NCI-H187 (cell line): ENCODE measurements around the gene SDHAF3.

Source experiments
- DNase-seq, 2 experiments: peaks; one replicate each; lab custom pipeline; 2025; lab: John Stamatoyannopoulos, UW

Gene SDHAF3

DNA sequence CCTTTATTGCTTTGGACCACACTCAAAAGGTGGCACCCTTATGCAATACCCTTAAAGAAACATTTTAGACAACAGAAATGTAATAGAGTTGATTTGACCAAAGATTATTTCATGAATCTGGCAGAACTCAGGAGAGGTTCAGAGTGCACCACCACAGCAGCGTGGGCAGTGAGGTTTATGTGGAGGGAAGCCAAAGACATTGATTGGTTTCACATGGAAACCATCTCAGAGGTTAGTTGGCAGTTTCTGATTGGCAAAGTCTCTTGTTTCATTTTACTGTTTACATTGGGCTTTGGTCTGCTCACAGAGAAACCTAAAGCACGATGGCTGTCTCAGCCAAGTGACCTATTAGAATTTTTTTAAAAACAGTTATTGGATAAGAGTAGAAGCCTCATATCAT is 101.3 kb downstream of the SDHAF3 start:
- DNase-seq: no peak

DNA sequence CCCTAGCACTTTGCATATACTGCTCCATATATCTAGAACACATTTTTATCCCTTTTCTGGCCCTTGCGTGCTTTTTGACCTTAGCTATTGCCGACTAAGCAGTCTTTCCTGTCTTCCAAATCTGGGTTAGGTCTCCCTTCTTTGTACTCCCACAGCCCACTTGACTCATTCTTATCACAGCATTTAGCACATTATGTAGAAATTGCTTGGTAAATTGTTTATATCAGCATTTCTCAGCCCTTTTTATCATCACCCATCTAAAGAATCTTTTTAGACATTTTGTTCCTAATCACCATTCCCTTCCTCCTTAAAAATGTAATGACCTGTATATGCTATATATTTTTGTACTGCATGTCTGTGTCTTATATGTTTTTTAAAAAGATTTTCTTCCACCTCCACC is 101.7 kb downstream of the SDHAF3 start:
- DNase-seq: no peak

DNA sequence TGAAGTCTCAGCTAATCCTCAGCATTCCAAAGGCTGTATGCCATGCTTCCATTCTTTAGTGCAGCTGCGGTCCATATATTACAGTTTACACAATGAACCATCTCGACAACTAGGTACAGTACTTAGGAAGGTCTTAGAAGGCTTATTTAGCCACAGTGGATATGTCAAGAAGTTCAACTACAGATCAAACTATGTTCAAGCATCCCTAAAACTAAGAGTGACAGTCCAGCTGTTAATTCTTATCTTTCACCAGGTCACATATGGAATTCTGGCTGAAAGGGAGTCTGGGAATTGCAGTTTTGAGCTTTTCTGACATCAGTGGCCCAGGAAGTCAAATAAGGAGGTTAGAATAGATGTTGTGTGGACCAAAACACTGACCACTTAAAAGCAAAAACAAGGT is 106.8 kb downstream of the SDHAF3 start:
- no peak for DNase-seq

DNA sequence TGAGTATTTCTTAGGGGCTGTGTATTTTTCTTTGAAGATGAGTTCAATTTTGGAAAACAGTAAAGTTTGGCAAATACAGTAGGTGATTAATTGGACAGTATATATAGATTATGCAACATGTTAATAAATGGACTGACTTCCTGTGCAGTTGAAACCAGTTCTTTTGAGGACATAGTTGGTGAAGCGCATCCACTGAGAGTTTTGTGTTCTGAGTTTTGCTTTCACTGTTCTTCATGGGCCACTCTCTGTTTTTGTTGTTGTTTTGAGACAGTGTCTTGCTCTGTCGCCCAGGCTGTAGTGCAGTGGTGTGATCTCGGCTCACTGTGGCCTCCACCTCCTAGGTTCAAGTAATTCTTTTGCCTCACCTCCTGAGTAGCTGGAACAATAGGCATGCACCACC is 109.0 kb downstream of the SDHAF3 start:
- no peak for DNase-seq
